PFSK-1 (cell line): Measurements from ENCODE around the gene ESM1.

ENCODE experiments used
- SIN3A ChIP-seq: IDR thresholded peaks from 2 replicates; pipeline ENCODE4 v1.6.1; 2012; ENCODE audit warnings: mild to moderate bottlenecking, low read length, moderate library complexity, borderline replicate concordance; ENCODE audit not compliant: insufficient read depth
- TAF1 ChIP-seq: IDR thresholded peaks from 2 replicates; pipeline ENCODE4 v1.6.1; 2012; ENCODE audit warnings: low read length, control low read depth, borderline replicate concordance; ENCODE audit not compliant: insufficient read depth

DNA sequence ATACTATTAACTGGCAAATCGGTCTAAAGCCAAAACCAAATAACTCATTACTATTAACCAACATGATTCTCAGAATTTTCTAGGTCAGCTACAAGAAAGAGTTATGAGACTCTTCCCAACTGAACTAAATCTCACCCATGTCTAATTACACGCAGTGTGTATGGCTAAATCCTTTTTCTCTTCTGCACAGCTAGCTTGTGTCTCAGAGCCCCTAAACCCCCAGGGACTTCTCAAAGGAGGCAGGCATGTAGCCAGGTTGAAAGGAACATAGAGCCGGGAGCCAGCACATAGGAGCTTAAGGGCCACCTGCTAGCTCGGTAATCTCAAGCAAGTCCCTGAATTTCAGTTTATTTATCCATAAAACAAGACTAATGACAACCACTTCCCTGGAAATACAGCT, 36.4 kb upstream of the ESM1 start:
- no peak for TF ChIP-seq TAF1
- no peak for TF ChIP-seq SIN3A
